ENCODE measurements around the gene AEBP1.

The AEBP1 gene

DNA sequence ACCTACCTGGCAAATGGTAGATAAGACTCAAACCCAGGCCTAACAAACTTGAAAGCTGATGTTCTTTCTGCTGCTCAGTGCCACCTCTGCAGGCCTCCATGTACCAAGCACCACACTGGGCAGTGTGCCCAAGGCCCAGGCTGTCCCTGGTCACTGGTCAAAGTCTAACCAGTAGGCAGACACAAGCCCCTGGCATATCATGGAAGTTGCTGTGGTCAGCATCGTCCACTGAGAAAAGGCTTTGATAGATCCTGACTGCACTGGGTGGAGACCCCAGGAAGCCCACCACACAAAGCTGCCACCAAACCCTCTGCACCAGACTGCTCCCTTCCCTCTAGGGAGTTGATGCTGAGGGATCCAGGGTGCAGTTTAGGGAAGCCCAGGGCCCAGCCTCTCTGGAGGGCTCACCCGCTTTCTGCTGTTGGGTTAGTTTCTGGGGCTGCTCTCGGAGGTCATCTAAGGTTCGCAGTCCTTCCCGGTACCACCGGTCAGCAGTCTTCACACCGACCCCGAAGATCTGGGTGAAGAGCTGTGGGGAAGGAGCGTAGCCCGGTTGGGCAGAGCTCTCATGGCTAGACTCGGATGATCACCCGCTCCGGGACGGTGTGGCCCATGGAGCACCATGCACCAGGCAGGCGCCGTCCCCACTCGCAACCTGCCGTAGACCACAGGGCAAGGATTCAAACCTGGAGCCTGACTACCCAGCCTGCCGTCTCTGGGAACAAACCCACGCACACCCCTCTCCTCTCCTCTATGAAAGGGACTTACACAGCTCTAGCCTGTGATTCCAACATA is 27.8 kb upstream of the AEBP1 start:
- TF ChIP-seq, protein P1, sequence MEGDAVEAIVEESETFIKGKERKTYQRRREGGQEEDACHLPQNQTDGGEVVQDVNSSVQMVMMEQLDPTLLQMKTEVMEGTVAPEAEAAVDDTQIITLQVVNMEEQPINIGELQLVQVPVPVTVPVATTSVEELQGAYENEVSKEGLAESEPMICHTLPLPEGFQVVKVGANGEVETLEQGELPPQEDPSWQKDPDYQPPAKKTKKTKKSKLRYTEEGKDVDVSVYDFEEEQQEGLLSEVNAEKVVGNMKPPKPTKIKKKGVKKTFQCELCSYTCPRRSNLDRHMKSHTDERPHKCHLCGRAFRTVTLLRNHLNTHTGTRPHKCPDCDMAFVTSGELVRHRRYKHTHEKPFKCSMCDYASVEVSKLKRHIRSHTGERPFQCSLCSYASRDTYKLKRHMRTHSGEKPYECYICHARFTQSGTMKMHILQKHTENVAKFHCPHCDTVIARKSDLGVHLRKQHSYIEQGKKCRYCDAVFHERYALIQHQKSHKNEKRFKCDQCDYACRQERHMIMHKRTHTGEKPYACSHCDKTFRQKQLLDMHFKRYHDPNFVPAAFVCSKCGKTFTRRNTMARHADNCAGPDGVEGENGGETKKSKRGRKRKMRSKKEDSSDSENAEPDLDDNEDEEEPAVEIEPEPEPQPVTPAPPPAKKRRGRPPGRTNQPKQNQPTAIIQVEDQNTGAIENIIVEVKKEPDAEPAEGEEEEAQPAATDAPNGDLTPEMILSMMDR (conservative IDR thresholded peaks at IDR 0.05; ENCODE audit: low read depth, low read length), result no peak
- DNase-seq (ENCODE audit: low read depth), result no peak
- H3K4me3 ChIP-seq (ENCODE audit: low read length), result no peak overlapping the region

DNA sequence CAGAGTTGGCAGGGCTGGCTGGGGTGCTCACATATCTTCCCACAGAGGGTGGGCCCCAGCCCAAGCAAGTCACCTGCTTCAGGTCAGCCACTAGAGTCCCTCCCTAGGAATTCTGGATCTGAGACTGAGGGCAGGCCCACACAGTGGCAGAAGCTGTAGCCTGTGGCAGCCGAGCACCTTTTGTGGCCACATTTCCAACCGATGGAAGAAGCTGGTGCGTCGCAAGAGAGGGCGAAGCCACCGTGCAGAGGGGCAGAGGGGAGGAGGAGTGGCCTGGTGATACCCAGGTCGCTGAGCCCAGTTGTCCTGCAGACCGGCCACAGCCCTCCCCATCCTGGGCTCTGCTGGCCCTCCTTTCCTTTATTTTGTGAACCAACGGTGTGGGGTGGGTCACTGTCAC is 27.1 kb upstream of the AEBP1 start:
- H3K4me3 ChIP-seq (ENCODE audit: low read length), result no peak overlapping the region
- no peak for DNase-seq (ENCODE audit: low read depth)
- TF ChIP-seq, protein P1 (conservative IDR thresholded peaks at IDR 0.05; ENCODE audit: low read depth, low read length), result no peak

DNA sequence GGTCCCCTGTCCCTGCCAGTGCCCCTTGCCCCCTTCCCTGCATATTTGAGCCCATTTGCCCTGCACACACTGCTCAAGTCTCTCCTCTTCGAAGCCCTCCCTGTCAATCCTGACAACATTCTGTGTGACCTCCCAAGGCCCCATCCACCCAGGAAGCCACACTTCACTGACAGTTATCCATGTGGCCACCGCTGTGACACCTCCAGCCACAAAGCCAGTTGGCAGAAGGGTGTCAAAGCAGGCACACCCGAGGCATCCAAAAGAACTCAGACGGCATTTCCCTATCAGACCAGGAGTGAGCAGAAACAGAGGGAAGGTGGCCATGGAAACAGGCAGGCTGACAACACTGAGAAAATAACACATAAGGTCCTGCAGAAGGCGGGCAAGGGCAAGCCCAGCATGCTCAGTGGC is 26.5 kb upstream of the AEBP1 start:
- DNase-seq (ENCODE audit: low read depth), result no peak
- TF ChIP-seq, protein P1 (conservative IDR thresholded peaks at IDR 0.05; ENCODE audit: low read depth, low read length), result no peak
- no peak overlapping the region for H3K4me3 ChIP-seq (ENCODE audit: low read length)

DNA sequence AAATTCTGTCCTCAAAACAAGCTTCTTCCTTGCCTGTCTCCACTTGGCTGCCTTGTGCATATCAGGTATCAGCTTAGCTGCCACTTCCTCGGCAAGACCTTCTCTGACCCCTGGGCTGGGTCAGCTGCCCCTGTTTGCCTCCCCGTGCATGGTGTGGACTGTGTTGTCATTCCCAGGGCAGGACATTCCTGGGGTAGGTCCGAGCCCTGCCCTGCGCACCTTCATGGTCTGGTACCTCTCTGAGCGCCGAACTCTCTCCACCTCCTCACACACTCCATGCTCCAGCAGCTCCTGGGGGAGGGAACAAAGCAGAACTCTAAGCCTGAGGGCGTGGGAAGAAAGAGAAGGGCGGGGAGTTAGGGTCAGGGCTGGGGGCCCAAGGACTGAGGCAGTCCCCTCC is 25.6 kb upstream of the AEBP1 start:
- no peak overlapping the region for H3K4me3 ChIP-seq (ENCODE audit: low read length)
- DNase-seq (ENCODE audit: low read depth), result no peak
- TF ChIP-seq, protein P1 (conservative IDR thresholded peaks at IDR 0.05; ENCODE audit: low read depth, low read length), result no peak

DNA sequence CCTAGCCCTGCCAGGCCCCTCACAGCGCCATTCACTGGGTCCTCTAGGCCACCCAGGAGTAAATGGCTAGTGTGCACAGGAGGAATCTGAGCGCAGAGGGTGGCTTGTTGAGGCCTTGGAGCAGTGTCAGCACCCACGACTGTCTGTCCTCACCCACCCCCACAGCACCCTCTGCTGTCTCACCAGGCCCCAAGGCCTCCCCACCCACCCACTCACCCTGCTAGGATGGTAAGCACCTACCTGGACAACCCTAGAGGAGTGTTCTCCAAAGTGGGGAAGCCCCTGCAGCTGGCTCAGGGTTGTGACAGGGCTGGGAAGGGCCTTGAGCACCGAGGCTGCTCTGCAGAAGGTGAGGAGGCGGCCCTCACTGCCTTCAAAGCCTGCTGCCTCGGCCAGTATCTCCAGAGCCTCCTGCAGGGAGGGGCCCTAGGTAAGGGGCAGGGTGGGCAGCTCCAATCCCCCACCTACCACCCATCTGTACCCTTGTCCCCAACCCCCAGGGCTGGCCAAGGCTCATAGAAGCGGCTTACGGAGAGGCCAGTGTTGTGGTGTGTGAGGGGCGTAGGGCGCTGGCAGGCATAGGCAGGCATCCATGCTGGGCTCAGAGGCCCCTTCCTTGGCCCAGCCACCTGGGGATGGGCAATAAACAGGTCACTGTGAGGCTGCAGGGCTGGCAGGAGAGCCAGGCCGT is 24.7 kb upstream of the AEBP1 start:
- H3K4me3 ChIP-seq (ENCODE audit: low read length), result no peak overlapping the region
- DNase-seq (ENCODE audit: low read depth), result no peak
- TF ChIP-seq, protein P1 (conservative IDR thresholded peaks at IDR 0.05; ENCODE audit: low read depth, low read length), result no peak

DNA sequence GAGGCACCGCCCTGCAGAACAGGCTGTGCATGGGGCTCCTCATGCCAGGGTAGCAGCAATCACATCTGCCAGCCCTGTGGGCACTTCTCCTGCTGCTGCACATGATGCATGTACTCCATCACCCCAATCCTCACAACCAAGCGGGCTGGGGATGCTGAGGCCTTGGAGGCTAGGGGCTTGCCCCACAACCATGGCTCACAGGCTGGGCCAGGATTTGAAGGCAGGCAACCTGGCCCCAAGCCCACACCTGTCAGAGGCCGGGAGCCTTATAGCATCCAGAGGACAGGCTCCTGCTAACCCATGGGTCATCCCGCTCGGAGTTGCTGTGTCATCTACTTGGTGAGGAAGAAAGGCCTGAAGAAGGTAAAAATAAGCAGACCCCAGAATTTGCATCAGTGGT is 24.0 kb upstream of the AEBP1 start:
- TF ChIP-seq, protein P1 (conservative IDR thresholded peaks at IDR 0.05; ENCODE audit: low read depth, low read length), result no peak
- H3K4me3 ChIP-seq (ENCODE audit: low read length), result no peak overlapping the region

More for the DNA sequence above, 24.0 kb upstream of the AEBP1 start:
- DNase-seq (ENCODE audit: low read depth), result no peak
